OCI-M2 (cell line): Measurements from ENCODE around the gene FURIN.
"Not testable (repeated sequence)": the region's sequence is repeated elsewhere in the genome, so short reads cannot be mapped to it uniquely, and the experiment has no call there.

ENCODE experiments used
- DNase-seq: peaks from one replicate; lab custom pipeline; 2025; ENCODE audit not compliant: unreplicated experiment; lab: John Stamatoyannopoulos, UW

Gene FURIN

GRCh38 chr15:90901175-90902039 lies 33.0 kb downstream of the FURIN start:
- DNase-seq: peak; percentile 82

- DNase-seq: no peak
These were observed 33.9 kb downstream of the FURIN start for GRCh38 chr15:90902040-90902839.

DNA sequence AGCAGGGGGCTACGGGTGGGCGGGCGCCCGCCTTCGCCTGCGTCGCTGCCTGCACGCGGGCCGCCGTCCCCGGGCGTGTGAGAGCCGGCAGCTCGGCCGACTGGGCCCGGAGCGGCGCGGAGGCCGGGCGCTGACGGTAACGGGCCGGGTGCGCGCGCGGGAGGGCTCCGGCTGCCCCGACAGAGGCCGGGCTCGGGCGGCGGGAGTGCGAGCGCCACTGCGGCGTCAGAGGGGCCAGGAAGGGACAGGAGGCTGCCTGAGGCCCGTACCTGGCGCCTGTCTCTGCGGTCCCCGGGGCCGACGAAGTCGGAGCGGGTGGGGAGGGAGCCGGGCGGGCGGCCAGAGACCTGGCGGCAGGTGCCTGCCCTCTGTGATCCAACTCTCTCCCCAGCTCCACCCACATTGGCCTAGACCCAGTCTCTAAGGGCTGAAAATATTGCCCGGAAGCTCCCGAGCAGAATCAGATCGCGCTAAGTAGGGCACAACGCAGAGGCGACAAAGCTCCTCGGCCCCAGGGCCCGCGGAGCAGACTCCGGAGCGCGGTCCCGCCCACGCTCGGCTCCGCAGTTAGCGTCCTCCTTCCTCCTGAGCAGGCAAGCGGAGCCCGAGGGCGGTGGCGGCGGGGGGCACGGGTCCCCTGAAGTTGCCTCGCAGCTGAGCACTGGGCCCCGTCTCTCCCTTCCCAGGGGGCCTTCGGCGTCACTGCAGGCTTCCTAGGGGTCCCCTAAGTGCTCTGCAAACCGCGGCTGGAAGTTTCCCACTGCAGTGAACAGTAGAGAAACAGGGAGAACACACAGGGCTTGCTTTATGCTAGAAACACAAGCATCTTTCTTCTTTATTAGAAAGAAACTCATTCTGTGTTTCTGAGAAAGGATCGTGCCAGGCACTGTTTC lies 34.7 kb downstream of the FURIN start, which contains the start of gene MAN2A2:
TSS of gene MAN2A2 (plus strand) at position 463 of the 893 bp plus-strand sequence. CDS start 906 bp downstream, outside the sequence.
- DNase-seq: no peak

GRCh38 chr15:90903733-90904536 lies 35.5 kb downstream of the FURIN start:
- no peak for DNase-seq

DNA sequence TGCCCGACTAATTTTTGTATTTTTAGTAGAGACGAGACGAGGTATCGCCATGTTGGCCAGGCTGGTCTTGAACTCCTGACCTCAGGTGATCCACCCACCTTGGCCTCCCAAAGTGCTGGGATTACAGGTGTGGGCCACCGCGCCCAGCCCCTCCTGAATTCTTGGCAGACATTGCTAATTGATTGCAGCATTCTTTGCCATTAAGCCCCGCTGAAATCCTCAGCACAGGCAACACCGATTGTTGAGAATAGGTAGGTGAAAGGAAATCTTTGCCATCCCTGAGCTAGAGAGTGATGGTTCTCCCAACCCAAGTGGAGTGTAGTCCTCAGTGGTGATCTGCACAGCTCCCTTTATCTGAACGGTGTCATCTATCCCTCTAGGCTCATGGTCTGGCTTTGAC lies 36.4 kb downstream of the FURIN start:
- no peak for DNase-seq

DNA sequence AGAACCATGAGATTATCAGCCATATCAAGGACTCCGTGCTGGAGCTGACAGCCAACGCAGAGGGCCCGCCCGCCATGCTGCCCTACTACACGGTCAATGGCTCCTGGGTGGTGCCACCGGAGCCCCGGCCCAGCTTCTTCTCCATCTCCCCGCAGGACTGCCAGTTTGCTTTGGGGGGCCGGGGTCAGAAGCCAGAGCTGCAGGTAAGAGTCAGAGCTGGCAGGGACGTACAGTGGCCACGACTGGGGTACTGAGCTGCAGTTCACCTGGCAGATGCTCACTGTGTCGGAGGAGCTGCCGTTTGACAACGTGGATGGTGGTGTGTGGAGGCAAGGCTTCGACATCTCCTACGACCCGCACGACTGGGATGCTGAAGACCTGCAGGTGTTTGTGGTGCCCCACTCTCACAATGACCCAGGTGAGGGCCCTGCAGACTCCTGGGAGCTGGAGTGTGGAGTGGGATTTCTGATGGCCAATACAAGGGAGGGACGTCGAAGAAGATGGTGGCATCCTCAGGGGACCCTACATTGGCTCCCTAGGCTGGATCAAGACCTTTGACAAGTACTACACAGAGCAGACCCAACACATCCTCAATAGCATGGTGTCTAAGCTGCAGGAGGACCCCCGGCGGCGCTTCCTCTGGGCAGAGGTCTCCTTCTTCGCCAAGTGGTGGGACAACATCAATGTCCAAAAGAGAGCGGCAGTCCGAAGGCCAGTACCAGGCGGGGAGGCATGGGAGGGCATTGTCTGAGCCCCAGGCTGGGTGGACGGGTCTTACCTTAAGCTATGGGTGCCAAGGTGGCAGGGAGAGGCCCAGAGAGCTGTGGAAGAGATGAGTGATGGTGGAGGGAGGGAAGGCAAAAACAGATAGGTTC lies 37.2 kb downstream of the FURIN start:
- DNase-seq: no peak

GRCh38 chr15:90906181-90906849 lies 37.9 kb downstream of the FURIN start:
- DNase-seq: no peak

GRCh38 chr15:90907051-90907660 lies 38.8 kb downstream of the FURIN start:
- DNase-seq: no peak

DNA sequence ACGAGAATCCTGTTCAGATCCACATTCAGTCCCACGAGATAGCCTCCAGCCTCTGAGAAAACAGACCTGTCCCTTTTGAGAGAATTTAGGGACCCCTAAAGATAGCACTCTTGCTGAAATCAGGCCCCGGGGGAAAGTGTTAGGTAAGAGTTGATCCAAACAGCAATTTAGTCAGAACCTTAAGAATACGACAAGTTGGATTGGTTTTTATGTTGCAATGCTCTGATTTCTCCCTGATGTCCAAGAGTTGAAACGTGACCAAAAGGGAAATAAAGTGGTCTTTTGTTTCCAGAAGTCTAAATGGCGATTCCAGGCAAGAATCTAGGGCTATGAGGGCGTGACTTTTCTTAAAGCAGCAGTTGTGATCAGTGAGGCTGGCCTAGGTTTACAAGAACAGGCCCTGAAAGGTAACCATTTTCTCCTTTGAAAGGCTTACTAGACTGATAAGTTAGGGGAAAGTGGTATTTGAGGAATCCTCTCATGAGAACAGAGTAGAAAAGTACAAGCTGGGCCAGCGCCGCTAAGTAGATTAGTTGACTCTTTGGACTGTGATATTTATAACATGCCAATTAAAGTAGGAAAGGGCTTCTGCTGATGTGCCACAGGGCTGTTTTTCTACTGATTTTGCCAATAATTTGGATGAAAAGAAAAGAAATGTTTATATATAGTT lies 39.6 kb downstream of the FURIN start:
- no peak for DNase-seq

- not testable (repeated sequence) for DNase-seq
These were observed 41.1 kb downstream of the FURIN start for GRCh38 chr15:90909449-90909848.

GRCh38 chr15:90909976-90910375 lies 41.6 kb downstream of the FURIN start:
- no peak for DNase-seq

DNA sequence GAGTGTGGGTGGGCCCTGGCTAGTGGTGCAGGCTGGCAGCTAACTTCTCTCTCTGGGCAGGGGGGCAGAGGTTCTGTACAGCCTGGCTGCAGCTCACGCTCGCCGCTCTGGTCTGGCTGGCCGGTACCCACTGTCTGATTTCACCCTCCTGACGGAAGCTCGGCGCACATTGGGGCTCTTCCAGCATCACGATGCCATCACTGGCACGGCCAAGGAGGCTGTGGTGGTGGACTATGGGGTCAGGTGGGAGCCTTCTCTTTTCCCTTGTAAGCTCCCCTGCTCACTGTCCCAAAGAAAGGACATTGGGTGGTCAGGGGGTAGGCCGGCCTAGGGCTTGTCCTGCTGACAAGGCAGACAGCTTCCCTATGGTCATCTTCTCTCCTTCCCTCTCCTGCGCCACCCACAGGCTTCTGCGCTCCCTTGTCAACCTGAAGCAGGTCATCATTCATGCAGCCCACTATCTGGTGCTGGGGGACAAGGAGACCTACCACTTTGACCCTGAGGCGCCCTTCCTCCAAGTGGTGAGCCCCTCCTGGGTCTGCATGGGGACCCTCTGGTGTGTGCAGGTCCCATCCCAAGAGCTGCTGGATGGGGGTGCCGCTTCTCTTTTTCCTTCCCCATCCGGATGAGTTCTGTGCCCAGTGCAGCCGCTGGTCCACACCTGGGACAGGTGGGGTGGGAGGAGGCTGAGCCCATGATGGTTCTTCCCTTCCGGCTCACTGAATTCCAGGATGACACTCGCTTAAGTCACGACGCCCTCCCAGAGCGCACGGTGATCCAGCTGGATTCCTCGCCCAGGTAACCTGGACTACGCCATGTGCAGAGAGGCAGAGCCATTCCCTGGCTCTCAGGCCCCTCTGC lies 42.3 kb downstream of the FURIN start:
- no peak for DNase-seq

DNA sequence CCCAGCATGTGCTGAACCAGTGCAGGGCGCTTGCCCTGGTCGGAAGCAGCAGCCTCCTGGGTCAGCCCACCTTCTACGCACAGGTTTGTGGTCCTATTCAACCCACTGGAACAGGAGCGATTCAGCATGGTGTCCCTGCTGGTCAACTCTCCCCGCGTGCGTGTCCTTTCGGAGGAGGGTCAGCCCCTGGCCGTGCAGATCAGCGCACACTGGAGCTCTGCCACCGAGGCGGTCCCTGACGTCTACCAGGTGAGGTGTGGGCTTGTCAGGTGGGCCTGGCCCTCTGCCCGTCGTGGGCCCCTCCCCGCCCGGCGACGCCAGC lies 42.9 kb downstream of the FURIN start:
- no peak for DNase-seq

DNA sequence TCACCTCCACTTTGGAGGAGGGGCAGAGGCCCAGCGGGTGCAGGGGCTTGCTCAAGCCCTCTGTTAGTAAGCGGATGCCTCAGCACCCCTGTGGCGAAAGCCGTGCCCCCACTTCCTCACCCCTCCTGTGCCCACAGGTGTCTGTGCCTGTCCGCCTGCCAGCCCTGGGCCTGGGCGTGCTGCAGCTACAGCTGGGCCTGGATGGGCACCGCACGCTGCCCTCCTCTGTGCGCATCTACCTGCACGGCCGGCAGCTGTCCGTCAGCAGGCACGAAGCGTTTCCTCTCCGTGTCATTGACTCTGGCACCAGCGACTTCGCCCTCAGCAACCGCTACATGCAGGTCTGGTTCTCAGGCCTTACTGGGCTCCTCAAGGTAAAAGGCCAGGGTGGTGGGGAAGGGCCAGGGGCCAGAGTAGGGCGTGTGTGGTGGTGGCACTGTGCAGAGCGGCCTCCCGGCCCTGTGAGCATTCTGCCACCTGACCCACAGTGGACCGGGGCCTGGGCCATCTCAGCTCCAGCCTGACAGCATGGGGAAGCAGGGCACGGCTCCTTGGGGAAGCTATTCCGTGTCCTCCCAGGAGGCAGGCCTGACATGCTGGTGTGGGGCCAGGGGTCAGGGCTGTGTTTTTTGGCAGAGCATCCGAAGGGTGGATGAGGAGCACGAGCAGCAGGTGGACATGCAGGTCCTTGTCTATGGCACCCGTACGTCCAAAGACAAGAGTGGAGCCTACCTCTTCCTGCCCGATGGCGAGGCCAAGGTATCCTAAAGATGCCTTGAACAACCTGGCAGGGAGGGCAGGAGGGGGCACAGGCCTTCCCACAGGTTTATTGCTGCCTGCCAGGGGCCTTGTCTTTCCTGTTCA lies 43.8 kb downstream of the FURIN start:
- DNase-seq: no peak

GRCh38 chr15:90912770-90913075 lies 44.3 kb downstream of the FURIN start:
- no peak for DNase-seq

- DNase-seq: no peak
These were observed 45.1 kb downstream of the FURIN start for GRCh38 chr15:90913398-90913944.
